ENCODE data around the gene ALCAM. TPM values are rescaled to one million over a fixed set of nuclear protein-coding genes. Genes with fewer than 3 reads are reported as not detected.

Gene ALCAM
- total RNA-seq, 4 donors from 2014 or later, result 16.8 to 62.0 (median 27.5) TPM

- Histone ChIP-seq H3K4me1 (no peaks in the 10 kb centered on the region), H3K27ac (no peak overlapping the region), H3K27me3 (no peaks in the 10 kb centered on the region), H3K9me3 (no peaks in the 10 kb centered on the region), H3K36me3 (no peaks in the 10 kb centered on the region), H3K4me3 (no peak overlapping the region)
- TF ChIP-seq POLR2A (IDR thresholded peaks at IDR 0.05) (no peak), EP300 (IDR thresholded peaks at IDR 0.05) (no peak), POLR2AphosphoS5 (IDR thresholded peaks at IDR 0.05) (no peak), CTCF (IDR thresholded peaks at IDR 0.05) (no peak)
- 84 to 94% methylated on average over 6 to 16 of the region's 17 CpGs for WGBS, 2 donors (ENCODE audit: low coverage in 1 of 2)
- ATAC-seq, result no peak
These were observed 241.9 kb downstream of the ALCAM start for GRCh38 chr3:105608623-105609022.

DNA sequence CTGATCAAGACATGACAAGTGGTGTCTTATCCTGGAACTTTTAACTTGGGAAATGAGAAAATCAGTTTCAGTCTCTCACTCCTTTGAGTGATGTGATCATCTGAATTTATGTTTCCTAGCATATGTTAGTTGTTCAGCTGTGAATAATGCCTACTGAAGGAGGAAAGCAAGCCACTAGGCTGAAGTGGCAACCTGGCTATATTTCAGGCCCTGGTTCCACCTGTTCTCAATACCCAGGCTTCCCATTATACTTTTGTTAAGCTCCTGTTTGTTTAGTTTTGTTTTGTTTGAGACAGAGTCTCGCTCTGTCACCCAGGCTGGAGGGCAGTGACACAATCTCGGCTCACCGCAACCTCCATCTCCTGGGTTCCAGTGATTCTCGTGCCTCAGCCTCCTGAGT lies 243.8 kb downstream of the ALCAM start:
- 96% methylated on average over 4 of the region's 4 CpGs; no CpG with 5 or more reads in 1 of the 2 donors for WGBS, 2 donors (ENCODE audit: low coverage in 1 of 2)
- TF ChIP-seq EP300 (IDR thresholded peaks at IDR 0.05), result no peak
- TF ChIP-seq CTCF (IDR thresholded peaks at IDR 0.05), result no peak
- no peak for TF ChIP-seq POLR2A (IDR thresholded peaks at IDR 0.05)
- TF ChIP-seq POLR2AphosphoS5 (IDR thresholded peaks at IDR 0.05), result no peak
- Histone ChIP-seq H3K27me3 (no peaks in the 10 kb centered on the region), H3K9me3 (no peaks in the 10 kb centered on the region), H3K4me3 (no peak overlapping the region), H3K36me3 (no peaks in the 10 kb centered on the region), H3K4me1 (no peaks in the 10 kb centered on the region), H3K27ac (no peak overlapping the region)
- ATAC-seq, result no peak

- no peaks in the 10 kb centered on the region for H3K4me1 ChIP-seq
- WGBS, 2 donors (ENCODE audit: low coverage in 1 of 2), result 88% methylated on average over 3 to 5 of the region's 5 CpGs
- H3K36me3 ChIP-seq, result no peaks in the 10 kb centered on the region
- H3K9me3 ChIP-seq, result no peaks in the 10 kb centered on the region
- no peak for ATAC-seq
- H3K4me3 ChIP-seq, result no peak overlapping the region
- no peaks in the 10 kb centered on the region for H3K27me3 ChIP-seq
- no peak for TF ChIP-seq CTCF (IDR thresholded peaks at IDR 0.05)
- no peak for TF ChIP-seq POLR2A (IDR thresholded peaks at IDR 0.05)
- no peak for TF ChIP-seq EP300 (IDR thresholded peaks at IDR 0.05)
- H3K27ac ChIP-seq, result no peak overlapping the region
These were observed 244.8 kb downstream of the ALCAM start for GRCh38 chr3:105611304-105612192.

DNA sequence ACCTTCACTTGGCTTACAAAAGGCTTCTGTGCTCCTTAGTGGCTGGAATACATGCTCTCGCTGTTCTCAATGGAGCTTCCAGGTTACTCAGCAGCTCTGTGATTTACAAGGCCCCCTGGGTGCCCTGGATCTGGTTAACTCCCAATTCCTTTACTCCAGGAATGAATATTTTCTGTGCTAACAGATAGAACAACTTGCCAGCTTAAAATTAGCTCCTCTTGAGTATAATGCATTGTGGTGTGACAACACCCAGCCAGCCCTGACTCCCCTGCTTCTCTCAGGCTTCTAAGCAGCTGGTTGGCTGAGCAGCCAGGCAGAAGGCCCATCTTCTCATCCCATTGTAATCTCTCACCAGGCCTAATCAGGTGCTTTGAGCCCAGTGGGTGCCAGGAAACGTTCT lies 246.4 kb downstream of the ALCAM start:
- 52 to 78% methylated on average over 1 to 2 of the region's 2 CpGs for WGBS, 2 donors (ENCODE audit: low coverage in 1 of 2)
- Histone ChIP-seq H3K36me3 (no peaks in the 10 kb centered on the region), H3K4me3 (no peak overlapping the region), H3K27me3 (no peaks in the 10 kb centered on the region), H3K27ac (no peak overlapping the region), H3K4me1 (no peaks in the 10 kb centered on the region), H3K9me3 (no peaks in the 10 kb centered on the region)
- TF ChIP-seq EP300 (IDR thresholded peaks at IDR 0.05) (no peak), POLR2AphosphoS5 (IDR thresholded peaks at IDR 0.05) (no peak), POLR2A (IDR thresholded peaks at IDR 0.05) (no peak), CTCF (IDR thresholded peaks at IDR 0.05) (no peak)
- no peak for ATAC-seq
